ENCODE measurements around the gene COX5A. TPM values are rescaled to one million over a fixed set of nuclear protein-coding genes. Genes with fewer than 3 reads are reported as not detected.

COX5A gene
- total and polyA plus RNA-seq, 11 donors = 754 to 2,918 (median 1,211) TPM

DNA sequence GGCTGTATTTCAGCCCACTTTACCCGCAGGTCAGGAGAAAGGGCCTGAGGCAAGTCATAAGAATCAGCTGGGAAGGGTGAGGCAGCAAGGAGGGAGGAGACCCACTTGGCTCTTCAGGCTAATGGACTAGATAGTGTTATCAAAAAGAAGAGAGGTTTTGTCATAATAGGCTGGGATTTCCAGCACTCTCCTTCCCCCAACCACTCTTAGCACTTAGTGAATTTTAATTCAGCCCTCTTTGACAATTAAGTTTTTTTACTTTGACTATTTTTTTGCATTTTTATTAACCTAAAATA, 47.3 kb downstream of the COX5A start:
- H3K4me3 ChIP-seq = peak overlapping the region; percentile 65 to 96 (median 78)

DNA sequence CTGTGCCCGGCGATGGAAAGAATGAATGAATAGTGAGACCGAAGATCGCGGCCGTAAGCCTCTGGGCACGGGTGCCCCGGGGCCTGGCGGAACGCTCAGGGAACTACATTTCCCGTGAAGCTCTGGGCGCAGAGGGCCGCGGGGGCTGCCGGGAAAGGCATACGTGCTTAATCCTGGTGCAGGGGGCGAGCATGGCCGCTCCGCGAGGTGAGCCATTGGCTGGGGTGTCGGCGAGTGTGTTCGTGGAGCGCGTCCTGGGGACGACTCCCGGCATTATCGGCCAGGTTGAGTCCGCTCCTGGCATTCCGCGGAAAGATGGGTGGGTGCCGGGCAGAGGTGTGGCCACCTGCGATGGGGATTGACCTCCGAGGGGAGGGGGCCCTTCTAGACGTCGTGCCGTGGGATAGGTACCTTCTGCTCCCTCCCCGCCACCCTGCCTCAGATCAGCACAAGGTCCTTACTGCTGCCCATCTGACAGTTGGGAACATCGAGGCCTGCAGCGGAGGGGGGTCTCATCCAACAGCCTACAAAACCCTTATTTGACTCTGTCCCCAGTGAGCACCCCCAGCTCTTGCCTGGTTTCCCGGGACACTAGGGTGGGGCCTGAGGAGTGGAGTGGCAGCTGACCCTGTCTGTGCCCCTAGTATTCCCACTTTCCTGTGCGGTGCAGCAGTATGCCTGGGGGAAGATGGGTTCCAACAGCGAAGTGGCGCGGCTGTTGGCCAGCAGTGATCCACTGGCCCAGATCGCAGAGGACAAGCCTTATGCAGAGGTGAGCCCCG, 47.8 kb downstream of the COX5A start, which contains the start of gene MPI:
Gene MPI (plus strand): TSS at position 160 of the 782 bp plus-strand sequence. CDS start 32 bp downstream, at position 192.
- TF ChIP-seq POLR2A (IDR thresholded peaks at IDR 0.05) = peak in 1 of 2 donors; percentile 58
- TF ChIP-seq, protein P1, sequence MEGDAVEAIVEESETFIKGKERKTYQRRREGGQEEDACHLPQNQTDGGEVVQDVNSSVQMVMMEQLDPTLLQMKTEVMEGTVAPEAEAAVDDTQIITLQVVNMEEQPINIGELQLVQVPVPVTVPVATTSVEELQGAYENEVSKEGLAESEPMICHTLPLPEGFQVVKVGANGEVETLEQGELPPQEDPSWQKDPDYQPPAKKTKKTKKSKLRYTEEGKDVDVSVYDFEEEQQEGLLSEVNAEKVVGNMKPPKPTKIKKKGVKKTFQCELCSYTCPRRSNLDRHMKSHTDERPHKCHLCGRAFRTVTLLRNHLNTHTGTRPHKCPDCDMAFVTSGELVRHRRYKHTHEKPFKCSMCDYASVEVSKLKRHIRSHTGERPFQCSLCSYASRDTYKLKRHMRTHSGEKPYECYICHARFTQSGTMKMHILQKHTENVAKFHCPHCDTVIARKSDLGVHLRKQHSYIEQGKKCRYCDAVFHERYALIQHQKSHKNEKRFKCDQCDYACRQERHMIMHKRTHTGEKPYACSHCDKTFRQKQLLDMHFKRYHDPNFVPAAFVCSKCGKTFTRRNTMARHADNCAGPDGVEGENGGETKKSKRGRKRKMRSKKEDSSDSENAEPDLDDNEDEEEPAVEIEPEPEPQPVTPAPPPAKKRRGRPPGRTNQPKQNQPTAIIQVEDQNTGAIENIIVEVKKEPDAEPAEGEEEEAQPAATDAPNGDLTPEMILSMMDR (IDR thresholded peaks at IDR 0.05) = peak in 2 of 12 donors; percentile 7 to 13
- peaks cover 2 to 45% (median 25%) of the 10 kb centered on the region in 12 donors for H3K4me1 ChIP-seq
- ATAC-seq (peak; percentile 93 to 97 (median 94)), DNase-seq (peak; percentile 86 to 93 (median 90))
- no peaks in the 10 kb centered on the region for H3K9me3 ChIP-seq
- 1 to 3% (median 3%) methylated on average over 18 to 47 of the region's 47 CpGs for WGBS, 4 donors
- intact Hi-C loops (cut with DNase I) = loop anchor here in 2 of 10 donors (5.0 to 10.0 kb wide), 2 partner anchors 43 to 45 kb away; partner anchors contain the start of gene ULK3 (in 1 of the 2)
- peaks cover 0 to 17% (median 9%) of the 10 kb centered on the region in 9 donors for H3K36me3 ChIP-seq
- H3K4me3 ChIP-seq = peak within 1 kb of the TSS; percentile 65 to 96 (median 78)
- peak within 1 kb of the TSS; percentile 18 to 89 (median 84) for H3K27ac ChIP-seq
- no peaks in the 10 kb centered on the region for H3K27me3 ChIP-seq

More for the DNA sequence above, 47.3 kb downstream of the COX5A start:
- Histone ChIP-seq H3K9me3 (no peaks in the 10 kb centered on the region), H3K27ac (peak overlapping the region; percentile 18 to 89 (median 84)), H3K36me3 (peaks cover 0 to 20% (median 9%) of the 10 kb centered on the region in 9 donors), H3K4me1 (peaks cover 2 to 45% (median 25%) of the 10 kb centered on the region in 12 donors), H3K27me3 (no peaks in the 10 kb centered on the region)
- 3 to 22% (median 10%) methylated on average over 1 of the region's 1 CpG for WGBS, 4 donors
- TF ChIP-seq POLR2A (IDR thresholded peaks at IDR 0.05) = no peak
- TF ChIP-seq, protein P1 (IDR thresholded peaks at IDR 0.05) = no peak
- DNase-seq (no peak), ATAC-seq (no peak)
- intact Hi-C loops (cut with DNase I) = loop anchor here in 2 of 10 donors (5.0 to 10.0 kb wide), 2 partner anchors 43 to 46 kb away; partner anchors contain the start of gene ULK3 (in 1 of the 2)

DNA sequence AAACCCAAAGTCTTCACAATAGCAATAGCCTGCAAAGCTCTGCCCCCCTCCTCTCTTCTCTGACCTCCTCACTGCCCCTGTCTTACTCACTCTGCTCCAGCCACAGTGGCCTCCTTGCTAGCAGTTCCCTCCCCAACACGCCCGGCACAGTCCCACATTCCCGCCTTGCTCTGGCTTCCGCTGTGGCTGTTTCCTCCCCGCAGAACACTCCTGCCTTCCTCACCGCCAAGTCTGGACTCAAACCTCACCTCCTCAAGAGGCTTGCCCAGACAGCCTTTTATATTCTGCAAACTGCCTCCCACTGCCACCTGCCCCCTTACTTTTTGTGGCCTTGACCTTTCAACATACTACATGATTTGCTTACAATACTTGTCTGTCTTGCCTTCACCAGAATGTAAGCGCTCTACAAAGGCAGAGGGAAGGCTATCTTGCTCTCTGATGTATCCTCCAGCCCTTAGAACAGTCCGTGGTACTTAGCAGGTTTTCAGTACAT, 48.4 kb downstream of the COX5A start:
- intact Hi-C loops (cut with DNase I) = no loop called here
- 10 to 16% (median 16%) methylated on average over 8 of the region's 8 CpGs for whole genome bisulfite sequencing, 4 donors
- H3K4me1 ChIP-seq = peaks cover 2 to 45% (median 25%) of the 10 kb centered on the region in 12 donors

More for the DNA sequence above, 48.4 kb downstream of the COX5A start:
- Histone ChIP-seq H3K36me3 (peaks cover 0 to 17% (median 9%) of the 10 kb centered on the region in 9 donors), H3K27me3 (no peaks in the 10 kb centered on the region), H3K27ac (peak overlapping the region in 11 of 12 donors; percentile 63 to 89 (median 85)), H3K4me3 (peak overlapping the region; percentile 65 to 96 (median 78)), H3K9me3 (no peaks in the 10 kb centered on the region)
- DNase-seq (peak; percentile 46 to 74 (median 52)), ATAC-seq (peak; percentile 32 to 69 (median 58))
- TF ChIP-seq, protein P1 (IDR thresholded peaks at IDR 0.05) = no peak
- TF ChIP-seq POLR2A (IDR thresholded peaks at IDR 0.05) = no peak
